Uterus (tissue), 2 donors: ENCODE measurements around the gene STXBP5L.

Experiments used
- CTCF ChIP-seq, 4 experiments: fragments of 200-600 bp in 2 of 4; fragments of 450-650 bp in 2 of 4; sonication (generic) in 2 of 4; IDR thresholded peaks; one replicate each; pipeline ENCODE4 v1.5.1; 2016 to 2019; ENCODE audit warnings: antibody characterized with exemption in 4 of 4, mild to moderate bottlenecking in 2 of 4, moderate library complexity in 1 of 4
- POLR2A ChIP-seq, 2 donors: fragments of 450-650 bp; IDR thresholded peaks; one replicate each; pipeline ENCODE4 v1.6.1; 2016; ENCODE audit warnings: antibody characterized with exemption in 2 of 2, mild to moderate bottlenecking in 1 of 2, moderate library complexity in 1 of 2

- TF ChIP-seq CTCF (IDR thresholded peaks at IDR 0.05) = no peak
- no peak for TF ChIP-seq POLR2A (IDR thresholded peaks at IDR 0.05)
Measured at GRCh38 chr3:121223116-121223515, 315.1 kb downstream of the STXBP5L start.
